ENCODE data around the gene WASHC2A.
"Not testable (repeated sequence)": the region's sequence is repeated elsewhere in the genome, so short reads cannot be mapped to it uniquely, and the experiment has no call there.

WASHC2A gene

DNA sequence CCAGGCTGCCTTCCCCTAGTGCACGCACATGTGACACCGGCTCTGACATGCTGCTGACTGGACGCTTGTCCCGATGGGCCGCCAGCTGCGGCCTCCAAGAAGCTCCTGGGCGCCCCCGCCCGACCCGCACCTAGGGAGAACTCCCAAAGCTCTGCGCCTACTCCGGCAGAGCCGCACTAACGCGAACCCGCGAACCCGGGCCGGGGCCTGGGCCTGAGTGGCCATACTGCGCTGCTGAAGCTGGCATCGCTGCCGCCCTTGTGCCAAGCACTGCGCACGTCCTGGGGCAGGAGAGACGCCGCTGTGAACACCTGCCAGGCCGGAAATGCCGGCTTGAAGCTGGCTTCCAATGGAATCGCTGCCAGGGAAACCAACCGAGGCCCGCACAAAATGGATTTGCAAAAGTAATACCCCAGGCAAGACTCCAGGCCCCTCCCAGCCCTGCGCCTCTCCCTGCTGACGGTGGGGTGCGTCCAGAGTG is 85.1 kb downstream of the WASHC2A start:
- DNase-seq = no peak

DNA sequence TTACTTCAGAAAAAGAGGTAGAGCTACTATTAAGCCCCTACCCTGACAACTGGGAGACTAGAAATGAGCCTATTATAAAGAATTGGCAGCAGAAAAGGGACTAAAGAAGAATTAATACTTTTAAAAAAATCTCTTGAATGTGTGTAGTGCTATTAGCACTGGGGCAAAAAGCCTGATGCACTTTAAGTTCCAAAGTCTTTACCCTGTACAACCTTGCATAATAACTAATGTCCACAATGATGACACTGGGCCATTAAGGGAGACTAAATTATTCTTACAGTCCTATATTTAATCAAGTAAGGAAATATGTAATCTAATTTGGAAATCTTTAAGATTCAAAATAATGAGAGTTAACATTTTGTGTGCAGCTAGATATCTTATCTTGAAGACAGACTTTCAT is 90.1 kb downstream of the WASHC2A start:
- DNase-seq = not testable (repeated sequence)

DNA sequence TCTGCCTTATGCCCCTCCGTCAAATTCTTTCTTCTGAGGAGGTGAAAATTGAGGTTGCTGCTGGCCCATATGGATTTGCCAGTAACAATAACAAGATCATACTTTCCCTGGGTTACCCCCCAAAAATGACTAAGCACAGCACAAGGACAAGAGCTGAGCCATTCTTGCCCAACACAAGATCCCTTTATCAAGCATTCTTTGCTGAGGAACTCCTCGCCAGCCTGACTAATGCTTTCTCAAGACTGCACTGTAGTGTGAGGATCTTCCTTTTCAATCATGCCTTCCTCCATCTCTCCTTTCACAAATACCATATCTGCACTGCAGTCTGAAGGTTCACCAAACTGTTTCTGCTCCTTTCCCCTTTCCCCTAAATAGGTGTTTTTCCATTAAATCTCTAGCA is 92.1 kb downstream of the WASHC2A start:
- not testable (repeated sequence) for DNase-seq

- DNase-seq = not testable (repeated sequence)
Observed at GRCh38 chr10:50165038-50165437, 97.3 kb downstream of the WASHC2A start.

DNA sequence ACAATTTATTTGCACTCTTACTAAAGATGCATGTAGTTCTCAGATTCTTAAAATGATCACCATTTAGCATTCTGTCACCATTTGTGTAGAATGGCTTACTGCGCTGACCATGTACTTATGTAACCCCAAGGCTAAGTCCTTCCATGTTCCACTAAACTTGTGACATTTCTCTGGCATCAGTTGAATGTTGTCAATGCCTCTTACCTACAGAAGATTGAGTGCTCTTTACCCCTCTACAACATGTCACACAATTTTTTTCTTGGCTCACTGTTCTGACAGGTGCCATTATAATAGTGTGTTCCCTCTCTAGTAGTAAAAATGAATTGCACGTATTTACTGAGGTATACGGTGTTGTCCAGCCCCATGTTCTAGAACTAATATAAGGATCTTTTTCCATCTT is 100.1 kb downstream of the WASHC2A start:
- DNase-seq = not testable (repeated sequence)

DNA sequence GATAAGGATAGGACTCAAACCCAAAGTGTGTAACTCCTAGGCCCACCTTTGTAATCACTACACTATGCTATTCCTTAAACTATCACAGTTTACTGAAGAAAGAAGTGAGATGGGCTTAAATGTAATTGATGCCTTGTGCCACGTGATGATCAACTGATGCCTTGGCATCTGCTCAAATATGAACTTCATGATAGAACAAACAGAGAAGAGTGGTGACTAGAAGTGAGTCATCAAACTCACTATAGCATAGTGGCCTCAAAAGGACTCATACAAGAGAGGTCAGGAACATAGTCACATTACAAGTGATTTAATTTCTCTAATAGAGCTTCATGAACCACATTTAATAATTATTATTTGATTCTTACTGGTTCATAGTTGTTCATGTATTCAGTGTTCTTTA is 101.8 kb downstream of the WASHC2A start:
- DNase-seq = not testable (repeated sequence)

DNA sequence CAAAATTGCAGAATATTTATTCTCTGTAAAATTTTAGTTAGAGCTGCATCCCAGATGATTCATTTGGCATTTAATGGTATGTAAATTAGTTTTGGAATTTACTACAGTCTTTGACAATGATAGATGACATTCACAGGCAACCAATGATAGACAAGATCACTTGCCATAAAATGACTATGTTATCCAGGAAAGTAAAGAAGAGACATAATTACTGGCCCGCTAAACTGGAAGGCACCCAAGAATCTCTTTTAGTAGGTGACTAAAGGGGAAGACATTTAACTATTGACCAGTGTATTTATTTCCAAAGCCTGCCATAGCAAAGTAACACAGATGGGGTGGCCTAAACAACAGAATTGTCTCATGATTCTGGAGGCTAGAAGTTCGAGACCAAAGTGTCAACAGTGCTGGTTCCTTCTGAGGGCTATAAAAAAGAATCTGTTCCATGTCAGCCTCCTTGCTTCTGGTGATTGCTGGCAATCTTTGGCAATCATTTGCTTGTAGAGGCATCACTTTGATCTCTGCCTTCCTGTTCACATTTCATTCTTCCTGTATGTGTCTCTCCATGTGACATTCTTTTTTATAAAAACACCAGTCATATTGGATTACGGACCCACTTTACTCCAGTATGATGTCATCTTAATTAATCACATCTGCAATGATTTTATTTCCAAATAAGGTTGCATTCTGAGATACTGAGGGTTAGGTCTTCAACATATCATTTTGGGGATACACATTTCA is 107.2 kb downstream of the WASHC2A start:
- DNase-seq = not testable (repeated sequence)

All from CD4-positive, alpha-beta T cell treated with Interleukin-4 for 1 hour (primary cell).